ENCODE results near the gene ZBTB8A.
"Not testable (repeated sequence)": the region's sequence is repeated elsewhere in the genome, so short reads cannot be mapped to it uniquely, and the experiment has no call there.

The ZBTB8A gene

DNA sequence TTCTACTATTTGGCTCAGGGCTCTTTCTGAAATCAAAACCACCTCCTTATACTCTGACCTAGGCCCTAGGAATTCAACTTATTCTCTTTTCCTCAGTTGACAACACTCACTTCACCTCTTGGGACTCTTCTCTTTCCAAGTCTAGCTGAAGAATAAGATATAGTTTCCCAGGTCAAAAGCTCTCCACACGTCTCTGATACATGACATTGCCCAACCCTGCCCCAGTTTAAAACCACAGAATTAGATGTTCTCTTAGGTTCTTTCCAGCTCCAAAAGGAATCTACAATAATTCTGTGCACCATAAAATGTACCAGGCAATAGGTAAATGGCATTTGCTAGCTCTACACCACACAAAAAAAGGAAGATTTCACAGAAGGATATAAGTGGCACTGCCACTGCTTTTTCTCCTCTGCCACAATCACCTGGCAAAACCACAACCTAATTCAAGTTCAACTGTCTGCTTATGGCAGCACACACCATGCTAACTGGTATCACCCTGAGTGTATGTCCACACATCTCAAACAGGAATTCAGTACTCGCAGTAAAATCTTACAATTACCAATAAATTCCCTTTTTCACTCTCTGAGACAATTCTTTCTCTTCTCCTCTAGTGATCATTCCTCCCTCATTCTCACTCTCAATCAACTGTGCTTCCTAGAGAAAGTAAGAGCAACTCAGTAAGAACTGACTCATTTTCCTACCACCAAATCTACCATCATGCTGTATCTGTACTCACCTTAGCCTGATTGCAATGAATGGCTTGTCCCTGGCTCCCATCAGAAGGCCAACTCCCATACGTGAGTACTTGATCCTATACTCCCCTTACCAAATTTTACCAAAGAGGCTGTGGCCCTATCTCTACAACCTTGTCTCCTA is 83.8 kb downstream of the ZBTB8A start:
- no peak for DNase-seq

DNA sequence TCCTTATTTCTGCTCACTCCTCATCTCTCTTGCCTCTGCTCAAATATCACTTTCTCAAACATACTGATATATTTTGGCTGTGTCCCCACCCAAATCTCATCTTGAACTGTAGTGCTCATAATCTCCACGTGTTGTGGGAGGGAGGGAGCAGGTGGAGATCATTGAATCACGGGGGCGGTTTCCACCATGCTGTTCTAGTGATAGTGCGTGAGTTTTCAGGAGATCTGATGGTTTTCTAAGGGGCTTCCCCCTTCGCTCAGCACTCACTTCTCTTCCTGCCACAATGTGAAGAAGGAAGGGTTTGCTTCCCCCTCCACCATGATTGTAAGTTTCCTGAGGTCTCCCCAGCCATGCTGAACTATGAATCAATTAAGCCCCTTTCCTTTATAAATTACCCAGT is 84.5 kb downstream of the ZBTB8A start:
- no peak for DNase-seq

GRCh38 chr1:32626176-32626575 is 86.9 kb downstream of the ZBTB8A start:
- no peak for DNase-seq

- DNase-seq: peak; percentile 30 to 40
Measured at GRCh38 chr1:32627596-32628162, 88.5 kb downstream of the ZBTB8A start.

DNA sequence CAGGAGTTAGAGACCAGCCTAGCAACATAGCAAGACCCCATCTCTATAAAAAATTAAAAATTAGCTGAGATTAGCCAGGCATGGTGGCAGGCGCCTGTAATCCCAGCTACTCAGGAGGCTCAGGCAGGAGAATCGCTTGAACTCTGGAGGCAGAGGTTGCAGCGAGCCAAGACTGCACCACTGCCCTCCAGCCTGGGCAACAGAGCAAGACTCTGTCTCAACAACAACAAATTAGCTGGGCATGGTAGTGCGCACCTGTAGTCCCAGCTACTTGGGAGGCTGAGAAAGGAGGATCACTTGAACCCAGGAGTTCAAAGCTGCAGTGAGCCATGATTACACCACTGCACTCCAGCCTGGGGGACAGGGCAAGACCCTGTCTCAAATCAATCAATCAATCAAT is 90.9 kb downstream of the ZBTB8A start:
- DNase-seq: not testable (repeated sequence)

GRCh38 chr1:32632829-32633228 is 93.6 kb downstream of the ZBTB8A start:
- no peak for DNase-seq

- DNase-seq: no peak
Measured at GRCh38 chr1:32635508-32636277, 96.5 kb downstream of the ZBTB8A start.

GRCh38 chr1:32636914-32637645 is 97.9 kb downstream of the ZBTB8A start:
- DNase-seq: peak in 1 of 2 donors; percentile 43

DNA sequence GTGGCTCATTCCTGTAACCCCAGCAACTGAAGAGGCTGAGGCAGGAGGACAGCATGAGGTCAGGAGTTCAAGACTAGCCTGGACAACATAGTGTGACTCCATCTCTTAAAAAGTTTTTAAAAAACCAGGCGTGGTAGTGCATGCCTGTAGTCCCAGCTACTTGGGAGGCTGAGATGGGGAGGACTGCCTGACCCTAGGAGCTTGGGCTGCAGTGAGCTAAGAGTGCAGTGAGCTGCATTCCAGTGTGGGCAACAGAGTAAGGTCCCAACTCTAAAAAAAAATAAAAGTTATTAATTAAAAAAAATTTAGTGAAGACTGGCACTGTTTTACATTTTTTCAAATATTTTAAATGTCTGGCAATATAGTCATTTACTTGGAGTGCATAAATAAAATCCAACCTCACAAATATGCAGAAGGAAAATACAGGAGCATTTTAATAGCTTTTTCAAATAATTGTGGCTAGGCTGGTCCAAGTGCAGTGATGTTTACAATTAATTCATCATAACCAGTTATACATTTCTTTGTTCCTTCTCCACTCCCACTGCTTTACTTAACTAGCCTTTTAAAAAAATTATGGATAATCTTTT is 100.4 kb downstream of the ZBTB8A start:
- DNase-seq: no peak

GRCh38 chr1:32642292-32642827 is 103.1 kb downstream of the ZBTB8A start:
- not testable (repeated sequence) for DNase-seq

- DNase-seq: no peak
Measured at GRCh38 chr1:32644426-32644825, 105.2 kb downstream of the ZBTB8A start.

DNA sequence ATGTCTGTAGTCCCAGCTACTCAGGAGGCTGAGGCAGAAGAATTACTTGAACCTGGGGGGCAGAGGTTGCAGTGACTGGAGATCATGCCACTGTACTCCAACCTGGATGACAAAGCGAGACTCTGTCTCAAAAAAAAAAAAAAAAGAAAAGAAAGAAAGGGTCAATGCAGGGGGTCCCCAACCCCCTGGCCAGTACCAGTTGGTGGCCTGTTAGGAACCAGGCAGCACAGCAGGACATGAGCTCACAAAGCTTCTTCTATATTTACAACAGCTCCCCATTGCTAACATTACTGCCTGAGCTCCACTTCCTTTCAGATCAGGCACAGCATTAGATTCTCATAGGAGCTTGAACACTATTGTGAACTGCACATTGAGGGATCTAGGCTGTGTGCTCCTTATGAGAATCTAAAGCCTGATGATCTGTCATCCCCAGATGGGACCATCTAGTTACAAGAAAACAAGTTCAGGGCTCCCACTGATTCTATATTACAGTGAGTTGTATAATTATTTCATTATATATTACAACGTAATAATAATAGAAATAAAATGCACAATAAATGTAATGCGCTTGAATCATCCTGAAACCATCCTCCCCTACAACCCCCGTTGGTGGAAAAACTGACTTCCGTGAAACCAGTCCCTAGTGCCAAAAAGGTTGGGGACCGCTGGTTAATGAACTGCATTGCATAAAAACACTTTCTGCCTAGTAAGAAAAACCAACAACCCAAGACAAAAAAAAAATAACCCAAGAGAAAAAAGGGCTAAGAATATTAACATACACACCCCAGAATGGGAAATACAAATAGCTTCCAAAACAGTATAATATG is 108.3 kb downstream of the ZBTB8A start:
- no peak for DNase-seq

DNA sequence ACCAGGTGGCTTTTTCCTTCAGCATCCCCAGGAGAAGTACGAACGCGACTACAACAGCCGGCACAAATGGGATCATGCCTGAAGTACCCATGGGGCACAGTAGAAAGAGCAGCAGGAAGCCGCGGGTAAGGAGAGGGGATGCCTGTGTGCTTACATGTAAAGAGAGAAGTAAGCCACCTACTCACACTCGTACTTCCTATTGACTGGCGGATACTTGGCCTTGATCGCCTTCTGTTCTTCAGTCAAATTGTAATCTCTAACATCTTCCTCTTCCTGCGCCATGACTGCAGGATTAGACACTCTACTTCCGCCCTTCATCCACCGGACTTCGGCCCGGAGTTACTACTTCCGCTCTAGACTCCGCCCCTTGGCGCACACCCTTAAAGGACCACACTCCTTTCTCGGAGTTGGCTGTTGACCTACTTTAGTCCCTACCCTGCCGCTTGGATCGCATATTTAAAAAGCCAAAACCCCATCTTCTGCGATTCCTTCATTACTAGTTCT is 111.1 kb downstream of the ZBTB8A start, which contains the start of gene ZBTB8OS:
ZBTB8OS (minus strand) TSS at position 303 of the 504 bp plus-strand sequence; CDS start at position 282, 21 bp downstream.
- DNase-seq: peak; percentile 92 to 94

DNA sequence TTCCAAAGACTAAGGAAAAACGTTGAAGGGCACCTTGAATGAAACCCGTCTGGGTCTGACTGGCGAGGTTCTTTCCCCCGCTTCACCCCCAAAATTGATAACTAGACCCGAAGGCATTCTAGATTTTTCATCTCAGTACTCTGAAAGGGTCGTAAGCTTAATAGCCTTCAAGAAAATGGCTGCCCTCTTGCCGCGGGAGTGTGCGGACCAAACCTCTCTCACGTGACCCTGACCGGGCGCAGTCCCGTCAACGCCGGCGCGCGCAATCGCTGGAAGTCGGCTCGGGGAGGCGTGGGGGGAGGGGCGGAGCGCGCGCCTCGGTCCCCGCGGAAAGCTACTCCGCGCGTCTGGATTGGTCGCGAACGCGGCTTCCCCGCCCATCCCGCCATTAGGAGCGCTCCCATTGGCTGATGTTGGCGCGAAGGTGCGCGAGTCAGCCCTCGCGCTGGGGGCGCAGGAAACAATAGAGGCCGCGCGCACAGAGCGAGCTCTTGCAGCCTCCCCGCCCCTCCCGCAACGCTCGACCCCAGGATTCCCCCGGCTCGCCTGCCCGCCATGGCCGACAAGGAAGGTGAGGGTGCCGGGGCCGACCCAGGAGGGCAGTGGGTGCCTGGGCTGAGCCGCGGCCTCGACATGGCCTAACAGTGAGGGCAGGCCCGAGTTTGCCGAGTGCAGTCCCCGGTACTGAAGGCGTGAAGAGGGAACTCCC is 111.7 kb downstream of the ZBTB8A start, which contains the start of gene RBBP4:
RBBP4 (plus strand) TSS at position 457 of the 709 bp plus-strand sequence; CDS start at position 556, 99 bp downstream.
- DNase-seq: peak; percentile 98 to 99

DNA sequence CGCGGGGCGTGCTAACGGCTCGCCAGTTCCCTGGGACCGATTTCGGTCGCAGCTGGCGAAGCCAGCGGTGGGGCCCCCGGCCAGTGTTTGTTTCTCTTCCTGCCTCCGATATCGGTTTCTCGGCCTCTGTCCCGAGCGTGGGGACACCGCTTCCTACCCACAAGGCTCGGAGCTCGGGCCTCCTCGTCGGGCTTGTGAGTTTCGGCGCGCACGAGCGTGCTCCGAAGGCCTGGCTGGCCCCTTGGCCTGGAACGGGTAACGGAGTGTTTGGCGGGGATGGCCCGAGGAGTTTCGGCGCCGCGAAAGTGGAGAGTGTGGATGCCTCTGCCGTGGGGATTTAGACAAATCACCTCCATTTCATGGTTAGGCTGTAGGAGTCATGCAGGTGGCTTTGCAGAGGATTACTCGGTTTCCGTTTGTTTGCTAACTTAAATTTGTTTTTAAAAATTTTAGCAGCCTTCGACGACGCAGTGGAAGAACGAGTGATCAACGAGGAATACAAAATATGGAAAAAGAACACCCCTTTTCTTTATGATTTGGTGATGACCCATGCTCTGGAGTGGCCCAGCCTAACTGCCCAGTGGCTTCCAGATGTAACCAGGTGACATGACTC is 112.3 kb downstream of the ZBTB8A start:
- no peak for DNase-seq

DNA sequence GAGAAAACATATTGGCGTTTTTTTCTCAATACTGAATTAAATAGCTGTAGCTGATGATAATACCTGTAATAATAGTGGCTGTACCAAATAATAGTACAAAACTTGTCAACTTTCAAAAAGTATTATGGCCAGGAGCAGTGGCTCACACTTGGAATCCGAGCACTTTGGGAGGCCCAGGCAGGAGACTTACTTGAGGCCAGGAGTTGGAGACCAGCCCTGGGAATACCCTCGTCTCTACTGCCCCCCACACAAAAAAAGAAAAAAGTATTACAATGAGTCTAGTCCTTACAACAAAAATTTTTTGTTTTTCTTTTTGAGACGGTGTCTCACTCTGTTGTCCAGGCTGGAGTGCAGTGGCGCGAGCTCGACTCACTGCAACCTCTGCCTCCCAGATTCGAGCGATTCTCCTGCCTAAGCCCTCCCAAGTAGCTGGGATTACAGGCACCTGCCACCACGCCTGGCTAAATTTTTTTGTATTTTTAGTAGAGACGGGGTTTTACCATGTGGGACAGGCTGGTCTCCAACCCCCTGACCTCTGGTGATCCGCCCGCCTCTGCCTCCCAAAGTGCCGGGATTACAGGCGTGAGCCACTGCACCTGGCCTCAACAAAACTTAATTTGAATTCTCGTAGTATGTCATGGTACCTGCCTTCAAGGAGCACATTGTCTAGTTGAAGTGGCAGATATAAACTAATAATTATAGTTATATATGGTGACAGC is 113.2 kb downstream of the ZBTB8A start:
- DNase-seq: no peak
